GM19238 (cell line): Measurements from ENCODE around the gene CFAP97D2.
"Not testable (repeated sequence)": the region's sequence is repeated elsewhere in the genome, so short reads cannot be mapped to it uniquely, and the experiment has no call there.

Experiments used
- DNase-seq: peaks from one replicate; pipeline ENCODE4 v3.0.0; 2011; ENCODE audit warnings: low spot score; ENCODE audit not compliant: insufficient read length

CFAP97D2 gene

DNA sequence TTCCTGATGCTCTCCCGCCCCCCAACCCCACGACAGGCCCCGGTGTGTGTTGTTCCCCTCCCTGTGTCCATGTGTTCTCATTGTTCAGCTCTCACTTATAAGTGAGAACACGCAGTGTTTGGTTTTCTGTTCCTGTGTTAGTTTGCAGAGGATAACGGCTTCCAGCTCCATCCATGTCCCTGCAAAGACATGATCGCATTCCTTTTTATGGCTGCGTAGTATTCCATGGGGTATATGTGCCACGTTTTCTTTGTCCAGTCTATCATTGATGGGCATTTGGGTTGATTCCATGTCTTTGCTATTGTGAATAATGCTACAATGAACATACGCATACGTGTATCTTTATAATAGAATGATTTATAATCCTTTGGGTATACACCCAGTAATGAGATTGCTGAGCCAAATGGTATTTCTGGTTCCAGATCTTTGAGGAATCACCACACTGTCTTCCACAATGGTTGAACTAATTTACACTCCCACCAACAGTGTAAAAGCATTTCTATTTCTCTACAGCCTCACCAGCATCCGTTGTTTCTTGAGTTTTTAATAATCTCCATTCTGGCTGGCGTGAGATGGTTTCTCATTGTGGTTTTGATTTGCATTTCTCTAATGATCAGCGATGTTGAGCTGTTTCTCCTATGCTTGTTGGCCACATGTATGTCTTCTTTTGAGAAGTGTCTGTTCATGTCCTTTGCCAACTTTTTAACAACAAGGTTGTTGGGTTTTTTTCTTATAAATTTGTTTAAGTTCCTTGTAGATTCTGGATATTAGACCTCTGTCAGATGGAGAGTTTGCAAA, 20.0 kb upstream of the CFAP97D2 start:
- not testable (repeated sequence) for DNase-seq

DNA sequence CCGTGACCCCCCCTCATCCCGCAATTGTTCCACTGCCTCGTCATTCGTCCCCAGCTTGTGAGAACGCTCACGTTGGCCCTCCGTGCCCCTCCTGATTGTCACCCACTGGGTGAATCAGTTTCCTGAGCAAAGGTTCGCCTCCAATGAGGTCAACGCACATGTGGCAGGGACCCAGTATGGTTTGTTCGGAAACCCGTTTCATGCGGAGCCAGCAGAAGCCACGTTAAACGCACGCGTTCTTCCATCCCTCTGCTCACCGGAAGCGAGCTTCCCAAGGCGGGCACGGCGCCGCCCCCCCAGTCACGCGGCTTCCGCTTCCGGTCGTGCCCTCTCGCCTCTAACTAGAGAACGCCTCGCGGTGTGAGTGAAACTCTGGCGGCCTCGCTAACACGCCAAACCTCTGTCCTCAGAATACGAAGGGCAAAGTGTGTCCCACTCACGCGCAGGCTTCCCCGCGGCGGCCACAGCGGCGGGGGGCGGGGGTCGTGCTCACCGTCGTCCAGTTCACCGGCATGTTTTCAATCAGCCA, 18.0 kb upstream of the CFAP97D2 start:
- DNase-seq: no peak

DNA sequence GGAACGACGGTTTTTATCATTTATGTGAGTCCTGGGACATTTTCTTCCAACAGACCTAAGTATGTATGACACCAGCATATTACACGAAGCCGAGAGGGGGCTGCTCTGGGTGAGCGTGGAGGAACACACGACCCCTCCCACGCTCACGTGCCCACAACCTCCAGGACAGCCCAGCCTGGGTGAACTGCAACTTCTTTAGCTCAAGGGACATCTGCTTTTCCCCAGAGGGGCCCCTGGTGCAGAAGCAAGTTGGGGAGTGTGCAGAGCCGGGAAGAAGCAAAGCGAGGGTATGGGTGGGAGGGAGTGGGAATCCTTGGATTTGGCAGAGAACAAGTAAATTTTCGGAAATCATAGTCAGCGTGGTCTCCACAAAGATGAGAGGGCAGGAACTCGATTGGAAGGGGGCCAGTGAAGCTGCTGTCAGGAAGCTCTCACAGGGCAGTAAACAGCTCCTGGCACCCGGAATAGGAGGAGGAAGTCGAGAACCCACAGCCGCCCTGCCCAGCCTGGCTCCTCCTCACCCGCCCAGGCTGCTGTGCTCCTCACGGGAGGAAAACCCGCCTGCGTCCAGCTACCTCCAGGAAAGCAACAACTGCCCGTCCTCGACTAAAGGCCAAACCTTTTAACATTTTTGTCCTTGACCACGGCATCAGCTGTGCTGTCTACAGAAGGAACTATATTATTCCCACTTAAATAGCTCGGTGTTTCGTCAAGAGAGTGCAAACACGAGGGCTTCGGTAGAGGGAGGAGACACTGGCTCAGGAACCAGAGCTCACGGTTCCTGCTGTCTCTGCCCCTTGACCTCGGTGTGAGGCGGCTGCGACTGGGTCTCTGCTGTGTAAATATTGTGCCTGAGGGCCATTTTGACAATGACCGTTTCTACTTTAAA, 17.2 kb upstream of the CFAP97D2 start:
- no peak for DNase-seq

DNA sequence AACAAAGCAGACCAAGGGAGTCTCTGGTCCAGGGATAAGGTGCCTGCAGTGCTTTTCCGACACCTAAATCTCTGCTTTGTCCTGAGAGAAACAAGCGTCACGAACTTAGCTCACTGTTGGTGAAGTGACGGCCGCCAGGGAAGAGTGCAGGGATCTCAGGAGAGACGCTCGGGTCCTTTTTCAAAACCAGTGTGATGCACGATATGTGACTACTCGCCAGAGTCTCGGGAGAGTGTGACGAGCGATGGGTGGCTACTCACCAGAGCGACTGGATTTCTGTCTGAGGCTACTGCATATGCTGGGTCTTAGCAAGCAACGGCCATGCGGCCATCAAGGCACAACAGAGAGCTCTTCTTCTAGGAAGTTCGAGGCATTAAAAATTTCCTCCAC, 16.5 kb upstream of the CFAP97D2 start:
- DNase-seq: no peak

DNA sequence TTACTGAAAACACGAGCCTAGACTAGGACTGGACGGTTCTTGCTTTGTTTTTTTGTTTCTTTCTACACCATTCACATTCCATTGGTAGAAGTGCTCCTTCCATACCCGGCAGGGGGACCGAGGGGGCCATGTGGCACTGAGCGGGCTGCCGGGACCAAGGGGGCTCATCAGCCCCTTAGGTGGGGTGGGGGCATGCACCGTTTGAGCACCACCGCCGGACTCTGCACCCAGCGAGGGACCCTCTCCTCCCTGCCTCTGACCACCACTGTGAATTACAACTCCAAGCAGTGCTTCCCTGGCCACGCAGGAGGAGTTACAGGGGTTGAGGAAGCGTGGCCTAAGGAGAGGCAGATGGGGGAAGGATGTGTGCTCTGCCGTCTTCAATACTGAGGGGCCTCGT, 15.0 kb upstream of the CFAP97D2 start:
- DNase-seq: no peak

DNA sequence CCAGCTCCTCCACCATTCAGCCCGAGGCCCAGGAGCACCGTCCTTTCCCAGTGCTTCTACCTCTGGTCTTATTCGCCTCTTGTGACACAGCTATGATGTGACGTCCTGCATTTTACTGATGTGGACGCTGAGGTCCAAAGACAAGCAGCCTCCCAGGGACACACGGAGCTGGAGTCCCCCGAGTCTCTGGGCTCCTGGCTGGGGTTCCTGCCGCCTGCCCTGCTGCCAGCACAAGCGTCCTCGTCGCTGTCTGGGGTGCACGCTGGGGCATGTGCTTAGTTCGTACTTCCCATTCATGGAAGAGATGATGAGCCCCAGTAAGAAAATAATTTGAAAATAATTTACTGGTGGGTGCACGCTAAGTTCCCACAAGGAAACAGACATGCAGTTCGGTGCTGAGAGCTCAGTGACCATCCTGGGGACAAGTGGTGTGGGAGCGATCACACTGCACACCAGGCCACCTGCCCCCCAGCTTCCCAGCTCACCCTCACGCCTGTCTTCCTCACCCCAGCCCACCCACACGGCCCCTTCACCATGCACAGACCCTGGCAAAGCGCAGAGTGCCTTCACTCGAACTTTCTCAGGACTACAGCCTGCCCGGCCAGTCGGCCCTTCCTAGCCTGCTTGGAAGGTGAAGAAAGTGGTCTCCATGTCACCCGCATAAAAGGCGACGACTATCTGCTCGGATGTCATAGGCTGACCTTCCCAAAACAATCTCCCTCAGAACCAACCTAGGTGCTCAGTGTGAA, 14.2 kb upstream of the CFAP97D2 start:
- no peak for DNase-seq

DNA sequence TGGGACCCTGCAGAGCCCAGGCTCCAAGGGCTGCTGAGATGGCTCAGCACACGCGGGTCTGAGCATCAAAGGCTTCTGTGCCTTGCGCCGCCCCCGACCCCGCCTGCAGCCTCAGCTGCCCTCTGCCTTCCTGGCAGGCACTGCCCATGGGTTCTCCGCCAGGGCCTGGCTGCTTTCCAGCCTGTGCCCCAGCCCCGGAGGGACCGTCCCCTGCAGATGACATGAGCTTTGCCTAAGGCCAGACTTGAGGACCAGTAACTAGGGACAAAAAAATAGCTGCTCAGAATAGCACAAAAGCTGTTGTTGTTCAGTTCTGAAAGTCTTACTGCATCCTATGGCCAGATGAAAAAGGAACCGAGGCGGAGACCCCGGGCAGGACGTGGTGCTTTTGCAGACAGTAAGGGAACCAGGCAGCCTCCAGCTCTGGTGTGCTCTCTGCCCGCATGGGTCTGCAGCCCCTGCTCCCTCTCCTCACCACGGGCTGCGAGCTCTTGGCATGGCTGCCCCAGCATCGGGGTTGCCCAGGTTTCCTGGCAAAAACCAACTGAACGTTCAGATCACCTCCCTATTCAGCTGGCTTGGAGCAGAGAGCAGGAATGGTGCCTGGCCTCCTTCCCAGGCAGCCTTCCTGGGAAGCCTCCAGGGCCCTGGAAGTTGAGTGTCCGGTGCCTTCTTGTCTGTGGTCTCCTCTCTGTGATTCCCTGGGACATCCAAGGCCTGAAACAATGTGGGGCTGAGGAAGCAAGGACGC, 12.5 kb upstream of the CFAP97D2 start:
- no peak for DNase-seq

DNA sequence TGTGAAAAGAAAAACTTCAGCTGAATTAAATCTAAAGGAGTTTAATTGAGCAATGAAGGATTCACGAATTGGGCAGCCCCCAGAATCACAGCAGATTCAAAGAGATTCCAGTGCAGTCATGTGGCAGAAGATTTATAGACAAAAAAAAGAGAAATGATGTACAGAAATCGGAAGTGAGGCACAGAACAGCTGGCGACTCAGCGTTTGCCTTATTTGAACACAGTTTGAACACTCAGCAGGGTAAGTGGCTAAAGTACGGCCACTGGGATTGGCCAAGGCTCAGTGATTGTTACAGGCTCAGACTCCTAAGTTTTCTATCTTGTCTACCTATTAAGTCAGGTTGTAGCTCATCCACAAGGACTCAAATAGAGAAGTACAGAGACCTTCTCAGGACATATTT, 11.6 kb upstream of the CFAP97D2 start:
- DNase-seq: no peak

DNA sequence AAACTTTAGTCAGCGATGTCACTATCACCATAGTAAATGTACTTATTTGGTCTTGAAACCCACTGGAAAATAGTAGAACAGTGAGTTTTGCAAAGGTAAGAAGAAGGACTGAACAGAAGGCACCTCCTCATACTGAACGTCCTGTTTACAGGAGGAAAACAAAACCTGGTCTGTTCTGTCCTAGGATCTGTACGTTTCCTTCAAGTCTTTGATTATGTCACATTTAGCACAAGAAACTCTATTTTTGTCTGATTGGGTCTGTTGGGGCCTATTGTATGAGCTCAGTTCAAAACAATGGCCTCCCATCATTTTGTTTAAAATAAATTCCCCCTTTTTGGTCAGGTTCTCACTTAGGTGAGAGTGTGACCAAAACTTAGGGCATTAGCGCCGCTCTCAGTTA, 11.2 kb upstream of the CFAP97D2 start:
- no peak for DNase-seq

DNA sequence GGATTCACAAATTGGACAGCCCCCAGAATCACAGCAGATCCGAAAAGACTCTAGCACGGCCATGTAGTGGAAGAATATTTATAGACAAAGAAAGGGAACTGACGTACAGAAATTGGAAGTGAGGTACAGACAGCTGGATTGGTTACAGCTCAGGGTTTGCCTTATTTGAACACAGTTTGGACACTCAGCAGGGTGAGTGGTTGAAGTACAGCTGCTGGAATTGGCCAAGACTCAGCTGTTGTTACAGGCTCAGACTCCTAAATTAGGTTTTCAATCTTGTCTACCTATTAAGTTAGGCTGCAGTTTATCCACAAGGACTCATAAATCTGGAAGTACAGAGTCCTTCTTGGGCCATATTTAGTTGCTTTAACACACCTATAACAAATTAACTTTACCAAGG, 5.8 kb upstream of the CFAP97D2 start:
- no peak for DNase-seq

DNA sequence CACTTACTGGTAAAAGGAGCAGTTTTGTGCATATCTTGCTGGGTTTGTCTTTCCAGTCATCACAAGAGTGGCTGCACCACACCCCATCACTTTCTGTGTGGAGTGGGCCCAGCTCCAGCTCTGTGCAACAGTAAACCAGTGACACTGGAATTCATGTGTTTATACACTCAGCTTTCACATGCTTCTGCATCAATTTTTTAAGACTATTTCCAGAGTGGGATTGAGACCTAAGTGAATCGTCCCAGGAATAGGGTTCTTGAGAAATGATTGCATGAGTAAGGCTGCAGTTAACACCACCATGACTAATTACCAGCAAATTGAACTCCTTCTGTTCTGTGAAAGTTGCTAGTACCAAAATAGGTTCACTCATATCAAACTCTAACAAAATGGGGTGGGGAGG, 5.3 kb upstream of the CFAP97D2 start:
- DNase-seq: no peak

DNA sequence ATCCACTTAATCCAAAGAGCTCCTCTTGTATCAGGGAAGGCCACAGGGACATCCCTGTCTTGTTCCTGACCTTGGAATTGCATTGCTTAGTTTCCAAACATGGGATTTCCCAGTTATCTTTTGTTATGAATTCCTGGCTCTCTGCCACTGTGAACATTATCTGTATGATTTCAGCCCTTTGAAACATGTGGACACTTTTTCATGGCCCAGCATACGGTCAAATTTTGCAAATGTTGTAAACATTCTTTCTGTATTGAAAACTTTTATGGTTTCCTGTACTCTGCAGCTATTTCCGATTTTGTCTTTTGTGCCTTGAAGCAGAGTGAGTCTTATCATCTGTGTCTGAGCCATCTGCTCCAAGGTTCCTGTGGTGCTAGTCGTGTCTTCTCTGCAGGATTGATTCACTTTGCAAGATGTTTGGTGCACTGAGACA, 4.5 kb upstream of the CFAP97D2 start:
- DNase-seq: no peak

DNA sequence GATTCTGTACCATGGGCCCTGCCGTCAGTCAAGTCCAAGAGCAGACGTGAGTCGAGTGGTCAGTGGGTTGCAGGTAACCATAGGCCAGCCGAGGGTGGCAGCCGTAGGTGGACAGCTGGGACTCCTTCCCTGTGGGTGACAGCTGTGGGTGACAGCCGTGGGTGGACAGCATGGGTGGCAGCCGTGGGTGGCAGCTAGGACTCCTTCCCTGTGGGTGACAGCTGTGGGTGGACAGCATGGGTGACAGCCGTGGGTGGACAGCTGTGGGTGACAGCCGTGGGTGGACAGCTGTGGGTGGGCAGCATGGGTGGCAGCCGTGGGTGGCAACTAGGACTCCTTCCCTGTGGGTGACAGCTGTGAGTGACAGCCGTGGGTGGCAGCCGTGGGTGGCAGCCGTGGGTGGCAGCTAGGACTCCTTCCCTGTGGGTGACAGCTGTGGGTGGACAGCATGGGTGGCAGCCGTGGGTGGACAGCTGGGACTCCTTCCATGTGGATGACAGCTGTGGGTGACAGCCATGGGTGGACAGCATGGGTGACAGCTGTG, 2.6 kb upstream of the CFAP97D2 start:
- not testable (repeated sequence) for DNase-seq

DNA sequence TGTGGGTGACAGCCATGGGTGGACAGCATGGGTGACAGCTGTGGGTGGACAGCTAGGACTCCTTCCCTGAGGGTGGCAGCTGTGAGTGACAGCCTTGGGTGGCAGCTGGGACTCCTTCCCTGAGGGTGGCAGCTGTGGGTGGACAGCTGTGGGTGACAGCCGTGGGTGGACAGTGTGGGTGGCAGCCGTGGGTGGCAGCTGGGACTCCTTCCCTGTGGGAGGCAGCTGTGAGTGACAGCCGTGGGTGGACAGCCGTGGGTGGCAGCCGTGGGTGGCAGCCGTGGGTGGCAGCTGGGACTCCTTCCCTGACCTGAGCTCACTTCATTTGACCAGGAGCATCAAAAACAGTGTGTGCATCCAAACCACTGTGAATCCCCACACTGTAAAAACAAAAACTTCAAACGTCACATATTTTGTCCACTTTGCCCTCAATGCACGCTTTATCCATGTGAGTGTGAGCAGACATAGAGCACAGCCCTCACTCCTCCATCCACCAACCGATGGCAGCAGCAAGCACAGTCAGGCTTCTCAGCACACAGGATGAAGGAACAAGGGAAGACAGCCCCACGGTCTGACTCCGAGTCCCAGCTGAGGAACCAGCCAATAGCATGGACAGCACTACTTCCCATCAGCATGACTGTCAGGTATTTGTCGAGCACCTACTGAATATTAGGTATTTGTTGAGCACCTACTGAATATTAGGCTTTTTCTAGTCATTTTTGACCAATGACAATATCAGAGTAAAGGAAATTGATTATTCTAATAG, 1.6 kb upstream of the CFAP97D2 start:
- DNase-seq: no peak

DNA sequence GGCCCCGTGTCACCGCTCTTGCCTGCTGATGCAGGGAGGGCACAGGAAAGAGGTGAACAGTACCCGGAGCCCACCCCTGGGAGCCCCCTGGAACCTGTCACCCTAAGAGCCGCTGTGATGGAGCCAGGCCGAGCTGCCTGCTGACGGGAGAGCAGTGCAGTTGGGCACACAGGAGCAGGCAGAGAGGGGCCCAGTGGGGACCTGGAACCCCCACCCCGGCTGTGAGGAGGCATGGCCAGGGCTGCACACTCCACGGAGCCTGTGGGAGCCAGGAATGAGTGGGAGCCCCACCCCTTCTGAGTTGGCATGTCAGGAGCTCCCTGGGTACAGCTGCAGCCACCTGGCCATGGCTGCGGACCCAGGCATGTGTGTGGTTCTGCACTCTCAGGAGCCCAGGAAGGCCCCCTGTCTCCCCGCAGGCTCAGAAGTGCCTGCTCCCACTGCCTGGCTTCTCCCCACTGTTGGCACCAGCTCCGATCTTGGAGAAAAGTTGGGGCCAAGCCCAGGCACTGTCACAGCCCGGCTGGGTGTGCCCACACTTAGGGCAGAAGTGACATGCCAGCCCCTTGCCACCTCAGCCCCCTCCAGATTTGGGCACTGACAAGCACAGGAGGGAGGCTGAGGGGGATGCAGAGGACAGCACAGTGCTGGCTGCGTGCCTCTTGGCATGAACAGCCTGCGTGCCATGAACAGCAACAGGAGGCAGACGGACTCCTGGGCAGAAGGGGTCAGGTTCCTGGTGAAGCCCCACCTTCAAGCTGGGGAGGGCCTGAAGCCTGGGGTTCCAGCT, 6.3 kb downstream of the CFAP97D2 start:
- no peak for DNase-seq

DNA sequence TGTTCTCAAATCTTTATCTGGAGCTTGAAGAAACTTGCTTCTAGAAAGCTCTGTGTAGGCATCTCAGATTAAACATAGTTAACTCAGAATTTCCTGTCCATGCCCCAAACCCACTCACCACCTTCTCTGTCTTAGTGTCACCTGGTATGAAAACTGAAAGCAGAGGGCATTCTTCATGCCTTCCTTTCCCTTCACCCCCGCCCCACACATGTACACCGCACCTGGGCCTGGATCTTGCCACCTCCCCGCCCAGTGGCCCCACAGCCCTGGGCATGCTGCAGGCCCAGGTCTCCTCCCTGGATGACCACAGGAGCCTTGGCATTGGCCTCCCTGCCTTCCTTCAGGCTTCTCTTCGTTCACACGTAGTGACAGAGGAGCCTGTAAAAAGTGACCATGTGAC, 15.8 kb downstream of the CFAP97D2 start:
- no peak for DNase-seq

DNA sequence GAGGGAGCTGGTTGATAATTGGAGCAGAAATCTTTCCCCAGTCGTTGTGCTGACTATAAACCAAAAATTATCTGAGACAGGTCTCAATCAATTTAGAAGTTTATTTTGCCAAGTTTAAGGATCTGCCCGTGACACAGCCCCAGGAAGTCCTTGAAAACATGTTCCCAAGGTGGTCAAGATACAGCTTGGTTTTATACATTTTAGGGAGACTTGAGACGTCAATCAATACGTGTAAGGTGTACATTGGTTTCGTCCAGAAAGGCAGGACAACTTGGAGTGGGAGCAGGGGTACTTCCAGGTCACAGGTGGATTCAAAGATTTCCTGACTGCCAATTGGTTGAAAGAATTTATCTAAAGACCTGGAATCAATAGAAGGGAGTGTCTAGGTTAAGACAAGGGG, 17.6 kb downstream of the CFAP97D2 start:
- no peak for DNase-seq

DNA sequence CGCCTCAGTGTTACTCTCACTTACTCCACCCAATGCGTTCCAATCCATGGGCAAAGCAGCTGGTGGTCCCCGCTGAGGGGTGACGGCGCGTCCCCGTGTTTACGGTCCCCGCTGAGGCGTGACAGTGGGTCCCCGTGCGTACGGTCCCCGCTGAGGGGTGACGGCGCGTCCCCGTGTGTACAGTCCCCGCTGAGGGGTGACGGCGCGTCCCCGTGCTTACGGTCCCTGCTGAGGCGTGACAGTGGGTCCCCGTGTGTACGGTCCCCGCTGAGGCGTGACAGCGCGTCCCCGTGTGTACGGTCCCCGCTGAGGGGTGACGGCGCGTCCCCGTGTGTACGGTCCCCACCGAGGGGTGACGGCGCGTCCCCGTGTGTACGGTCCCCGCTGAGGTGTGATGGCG, 19.5 kb downstream of the CFAP97D2 start:
- no peak for DNase-seq

DNA sequence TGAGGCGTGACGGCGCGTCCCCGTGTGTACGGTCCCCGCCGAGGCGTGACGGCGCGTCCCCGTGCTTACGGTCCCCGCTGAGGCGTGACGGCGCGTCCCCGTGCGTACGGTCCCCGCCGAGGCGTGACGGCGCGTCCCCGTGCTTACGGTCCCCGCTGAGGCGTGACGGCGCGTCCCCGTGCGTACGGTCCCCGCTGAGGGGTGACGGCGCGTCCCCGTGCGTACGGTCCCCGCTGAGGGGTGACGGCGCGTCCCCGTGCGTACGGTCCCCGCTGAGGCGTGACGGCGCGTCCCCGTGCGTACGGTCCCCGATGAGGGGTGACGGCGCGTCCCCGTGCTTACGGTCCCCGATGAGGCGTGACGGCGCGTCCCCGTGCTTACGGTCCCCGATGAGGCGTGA, 20.5 kb downstream of the CFAP97D2 start:
- DNase-seq: not testable (repeated sequence)
